ENCODE data around the gene TGFB3. TPM values are rescaled to one million over a fixed set of nuclear protein-coding genes. Genes with fewer than 3 reads are reported as not detected.
A peak's percentile ranks its signal among the peaks of the same experiment; 100 is the strongest.

The TGFB3 gene
- total and polyA plus RNA-seq, 9 of the 15 experiments (the other 6 are each of a cell fraction or from before 2014, with no cell fraction given), result 0.39 to 2.0 (median 1.0) TPM

GRCh38 chr14:75944607-75945241 lies 37.1 kb downstream of the TGFB3 start:
- peak; percentile 43; the same call in 2 of the 3 replicates for ATAC-seq
- H3K27ac ChIP-seq (ENCODE audit: extremely low read depth, low read depth, low read length), result no peak overlapping the region
- peak overlapping the region; percentile 18; the same call in 1 of the 2 replicates for H3K4me2 ChIP-seq (ENCODE audit: insufficient read depth, low read length)
- intact Hi-C loops (cut with micrococcal nuclease), result no loop called here
- ChIA-PET CTCF (ENCODE audit: low intra/inter-chr PET ratio) (no interaction called here), POLR2A (interaction anchor here (1.0 kb wide), 1 partner anchor 10 kb away, joined by 3 read pairs; no protein-coding TSS in a partner anchor)
- no peaks in the 10 kb centered on the region for H4K20me1 ChIP-seq (replicated peaks; ENCODE audit: control insufficient read depth, insufficient read depth, low read length)
- no peak overlapping the region for H3K9ac ChIP-seq (ENCODE audit: insufficient read depth in 1 of 2, low read depth in 2 of 2, low read length in 2 of 2)
- H3K27me3 ChIP-seq (ENCODE audit: control insufficient read depth in 2 of 2, insufficient read depth in 2 of 2, low read length in 2 of 2), result no peaks in the 10 kb centered on the region
- no peak for FAIRE-seq
- in situ Hi-C loops (cut with MboI), result no loop called here
- BruUV-seq (replicated peaks), result no TSS peak
- H3K36me3 ChIP-seq (ENCODE audit: control insufficient read depth, insufficient read depth, low read length), result no peaks in the 10 kb centered on the region
- H3K4me3 ChIP-seq, result no peak overlapping the region
- H2AFZ ChIP-seq (ENCODE audit: low read depth, low read length), result no peak overlapping the region; the same call in 1 of the 2 replicates
- DNase-seq (ENCODE audit: extremely low read depth in 1 of 4, low spot score in 3 of 4), result peak in 1 of 4 experiments; percentile 28
- peaks cover 0 to 16% of the 10 kb centered on the region in 2 experiments; a peak in 4 of 5 replicates for H3K4me1 ChIP-seq (replicated peaks in 1 of 2; ENCODE audit: control insufficient read depth in 2 of 2, insufficient read depth in 2 of 2, low read length in 2 of 2)
- WGBS (ENCODE audit: insufficient coverage, low coverage, missing lambda C conversion rate), result 55% methylated on average over 4 of the region's 4 CpGs
- no peaks in the 10 kb centered on the region for H3K9me1 ChIP-seq (ENCODE audit: control insufficient read depth, insufficient read depth, low read length)
- H3K9me3 ChIP-seq (replicated peaks; ENCODE audit: control insufficient read depth, insufficient read depth, low read depth, low read length), result no peaks in the 10 kb centered on the region
- no peaks in the 10 kb centered on the region for H3K79me2 ChIP-seq (ENCODE audit: control insufficient read depth, insufficient read depth, low read length)
- TF ChIP-seq ZNF146 (CRISPR knock-in tag; IDR thresholded peaks at IDR 0.05; ENCODE audit: unreplicated experiment), result no peak
- peak; percentile 45 for TF ChIP-seq NFIC (IDR thresholded peaks at IDR 0.05)
- TF ChIP-seq, protein P1, sequence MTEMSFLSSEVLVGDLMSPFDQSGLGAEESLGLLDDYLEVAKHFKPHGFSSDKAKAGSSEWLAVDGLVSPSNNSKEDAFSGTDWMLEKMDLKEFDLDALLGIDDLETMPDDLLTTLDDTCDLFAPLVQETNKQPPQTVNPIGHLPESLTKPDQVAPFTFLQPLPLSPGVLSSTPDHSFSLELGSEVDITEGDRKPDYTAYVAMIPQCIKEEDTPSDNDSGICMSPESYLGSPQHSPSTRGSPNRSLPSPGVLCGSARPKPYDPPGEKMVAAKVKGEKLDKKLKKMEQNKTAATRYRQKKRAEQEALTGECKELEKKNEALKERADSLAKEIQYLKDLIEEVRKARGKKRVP (CRISPR knock-in tag; IDR thresholded peaks at IDR 0.05), result no peak
- no peak for TF ChIP-seq HDAC3 (IDR thresholded peaks at IDR 0.05; ENCODE audit: borderline replicate concordance, partially characterized antibody)
- TF ChIP-seq KLF10 (CRISPR knock-in tag; IDR thresholded peaks at IDR 0.05), result no peak
- no peak for TF ChIP-seq GATA2 (CRISPR knock-in tag; IDR thresholded peaks at IDR 0.05)
- TF ChIP-seq PTTG1 (tag; IDR thresholded peaks at IDR 0.05; ENCODE audit: low read depth), result no peak
- no peak for TF ChIP-seq PURB (CRISPR knock-in tag; IDR thresholded peaks at IDR 0.05; ENCODE audit: low read depth)
- TF ChIP-seq MITF (IDR thresholded peaks at IDR 0.05), result 0 out of 2 replicates have a peak, but pooled peaks have one; percentile 16
- TF ChIP-seq HDAC8 (tag; IDR thresholded peaks at IDR 0.05), result no peak
- TF ChIP-seq NFIX (CRISPR knock-in tag; IDR thresholded peaks at IDR 0.05; ENCODE audit: low read depth), result no peak
- TF ChIP-seq, protein P2, sequence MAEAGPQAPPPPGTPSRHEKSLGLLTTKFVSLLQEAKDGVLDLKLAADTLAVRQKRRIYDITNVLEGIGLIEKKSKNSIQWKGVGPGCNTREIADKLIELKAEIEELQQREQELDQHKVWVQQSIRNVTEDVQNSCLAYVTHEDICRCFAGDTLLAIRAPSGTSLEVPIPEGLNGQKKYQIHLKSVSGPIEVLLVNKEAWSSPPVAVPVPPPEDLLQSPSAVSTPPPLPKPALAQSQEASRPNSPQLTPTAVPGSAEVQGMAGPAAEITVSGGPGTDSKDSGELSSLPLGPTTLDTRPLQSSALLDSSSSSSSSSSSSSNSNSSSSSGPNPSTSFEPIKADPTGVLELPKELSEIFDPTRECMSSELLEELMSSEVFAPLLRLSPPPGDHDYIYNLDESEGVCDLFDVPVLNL (CRISPR knock-in tag; IDR thresholded peaks at IDR 0.05; ENCODE audit: low read depth), result no peak
- TF ChIP-seq CBFA2T2 (conservative IDR thresholded peaks at IDR 0.05), result peak; percentile 50
- TF ChIP-seq, protein P3, sequence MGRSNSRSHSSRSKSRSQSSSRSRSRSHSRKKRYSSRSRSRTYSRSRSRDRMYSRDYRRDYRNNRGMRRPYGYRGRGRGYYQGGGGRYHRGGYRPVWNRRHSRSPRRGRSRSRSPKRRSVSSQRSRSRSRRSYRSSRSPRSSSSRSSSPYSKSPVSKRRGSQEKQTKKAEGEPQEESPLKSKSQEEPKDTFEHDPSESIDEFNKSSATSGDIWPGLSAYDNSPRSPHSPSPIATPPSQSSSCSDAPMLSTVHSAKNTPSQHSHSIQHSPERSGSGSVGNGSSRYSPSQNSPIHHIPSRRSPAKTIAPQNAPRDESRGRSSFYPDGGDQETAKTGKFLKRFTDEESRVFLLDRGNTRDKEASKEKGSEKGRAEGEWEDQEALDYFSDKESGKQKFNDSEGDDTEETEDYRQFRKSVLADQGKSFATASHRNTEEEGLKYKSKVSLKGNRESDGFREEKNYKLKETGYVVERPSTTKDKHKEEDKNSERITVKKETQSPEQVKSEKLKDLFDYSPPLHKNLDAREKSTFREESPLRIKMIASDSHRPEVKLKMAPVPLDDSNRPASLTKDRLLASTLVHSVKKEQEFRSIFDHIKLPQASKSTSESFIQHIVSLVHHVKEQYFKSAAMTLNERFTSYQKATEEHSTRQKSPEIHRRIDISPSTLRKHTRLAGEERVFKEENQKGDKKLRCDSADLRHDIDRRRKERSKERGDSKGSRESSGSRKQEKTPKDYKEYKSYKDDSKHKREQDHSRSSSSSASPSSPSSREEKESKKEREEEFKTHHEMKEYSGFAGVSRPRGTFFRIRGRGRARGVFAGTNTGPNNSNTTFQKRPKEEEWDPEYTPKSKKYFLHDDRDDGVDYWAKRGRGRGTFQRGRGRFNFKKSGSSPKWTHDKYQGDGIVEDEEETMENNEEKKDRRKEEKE (IDR thresholded peaks at IDR 0.05; ENCODE audit: borderline replicate concordance in 1 of 2, control insufficient read depth in 1 of 2, low read depth in 2 of 2, low read length in 1 of 2), result no peak
- peak; percentile 48 for TF ChIP-seq ARID1B (IDR thresholded peaks at IDR 0.05)
- TF ChIP-seq XRCC3 (IDR thresholded peaks at IDR 0.05), result no peak

Data from K562 (cell line).